Thyroid gland (tissue), 4 donors: Measurements from ENCODE around the gene ERG.

ENCODE experiments used
- POLR2A ChIP-seq, 2 donors: fragments of 450-650 bp; IDR thresholded peaks; one replicate each; pipeline ENCODE4 v1.6.1; 2017; ENCODE audit warnings: antibody characterized with exemption in 2 of 2, mild to moderate bottlenecking in 2 of 2, moderate library complexity in 1 of 2
- TF ChIP-seq, protein P1 (sequence below), 6 experiments: fragments of 200-600 bp in 3 of 6; fragments of 450-650 bp in 3 of 6; sonication (generic) in 3 of 6; IDR thresholded peaks; one replicate each; pipeline ENCODE4 v1.5.1; 2016 to 2019; ENCODE audit warnings: antibody characterized with exemption in 6 of 6, mild to moderate bottlenecking in 2 of 6, inconsistent platforms in 1 of 6, moderate library complexity in 1 of 6

- TF ChIP-seq, protein P1, sequence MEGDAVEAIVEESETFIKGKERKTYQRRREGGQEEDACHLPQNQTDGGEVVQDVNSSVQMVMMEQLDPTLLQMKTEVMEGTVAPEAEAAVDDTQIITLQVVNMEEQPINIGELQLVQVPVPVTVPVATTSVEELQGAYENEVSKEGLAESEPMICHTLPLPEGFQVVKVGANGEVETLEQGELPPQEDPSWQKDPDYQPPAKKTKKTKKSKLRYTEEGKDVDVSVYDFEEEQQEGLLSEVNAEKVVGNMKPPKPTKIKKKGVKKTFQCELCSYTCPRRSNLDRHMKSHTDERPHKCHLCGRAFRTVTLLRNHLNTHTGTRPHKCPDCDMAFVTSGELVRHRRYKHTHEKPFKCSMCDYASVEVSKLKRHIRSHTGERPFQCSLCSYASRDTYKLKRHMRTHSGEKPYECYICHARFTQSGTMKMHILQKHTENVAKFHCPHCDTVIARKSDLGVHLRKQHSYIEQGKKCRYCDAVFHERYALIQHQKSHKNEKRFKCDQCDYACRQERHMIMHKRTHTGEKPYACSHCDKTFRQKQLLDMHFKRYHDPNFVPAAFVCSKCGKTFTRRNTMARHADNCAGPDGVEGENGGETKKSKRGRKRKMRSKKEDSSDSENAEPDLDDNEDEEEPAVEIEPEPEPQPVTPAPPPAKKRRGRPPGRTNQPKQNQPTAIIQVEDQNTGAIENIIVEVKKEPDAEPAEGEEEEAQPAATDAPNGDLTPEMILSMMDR (IDR thresholded peaks at IDR 0.05) = peak; percentile 43 to 93 (median 84)
- TF ChIP-seq POLR2A (IDR thresholded peaks at IDR 0.05) = no peak
Measured at GRCh38 chr21:38352536-38353219, 145.6 kb downstream of the ERG start.
